GM23248 (cell line): ENCODE measurements around the gene LRRN1. TPM values are rescaled to one million over a fixed set of nuclear protein-coding genes. Genes with fewer than 3 reads are reported as not detected.

Experiments used
- DNase-seq: peaks from one replicate; pipeline ENCODE4 v3.0.0-alpha.2; 2015
- H2AFZ ChIP-seq: fragments of 200-600 bp; sonication (generic); 2 replicates; pipeline ENCODE4 v1.6.1; 2016; ENCODE audit warnings: antibody characterized with exemption
- H3F3A ChIP-seq: fragments of 200-600 bp; sonication (generic); 2 replicates; pipeline ENCODE4 v1.6.1; 2016; ENCODE audit warnings: mild to moderate bottlenecking, antibody characterized with exemption, mixed run types; ENCODE audit not compliant: insufficient read depth
- H3K27ac ChIP-seq: fragments of 200-600 bp; sonication (generic); 2 replicates; pipeline ENCODE4 v1.5.1; 2016; ENCODE audit warnings: mild to moderate bottlenecking
- H3K27me3 ChIP-seq: fragments of 200-600 bp; sonication (generic); replicated peaks from 2 replicates; pipeline ENCODE4 v1.6.1; 2016; ENCODE audit warnings: mild to moderate bottlenecking; ENCODE audit not compliant: insufficient read depth
- H3K36me3 ChIP-seq: fragments of 200-600 bp; sonication (generic); 2 replicates; pipeline ENCODE4 v1.6.1; 2016; ENCODE audit warnings: low read depth, mild to moderate bottlenecking
- H3K4me1 ChIP-seq: fragments of 200-600 bp; sonication (generic); 2 replicates; pipeline ENCODE4 v1.6.1; 2016; ENCODE audit warnings: mild to moderate bottlenecking; ENCODE audit not compliant: insufficient read depth
- H3K4me2 ChIP-seq: fragments of 200-600 bp; sonication (generic); one replicate; pipeline ENCODE4 v1.6.1; 2016; ENCODE audit warnings: mild to moderate bottlenecking; ENCODE audit not compliant: unreplicated experiment
- H3K4me3 ChIP-seq: fragments of 200-600 bp; sonication (generic); 2 replicates; pipeline ENCODE4 v1.5.1; 2016; ENCODE audit warnings: mild to moderate bottlenecking
- H3K79me2 ChIP-seq: fragments of 200-600 bp; sonication (generic); 2 replicates; pipeline ENCODE4 v1.6.1; 2016; ENCODE audit warnings: mild to moderate bottlenecking; ENCODE audit not compliant: insufficient read depth
- H3K9ac ChIP-seq: fragments of 200-600 bp; sonication (generic); 2 replicates; pipeline ENCODE4 v1.6.1; 2016; ENCODE audit warnings: mild to moderate bottlenecking
- H3K9me2 ChIP-seq: fragments of 200-600 bp; sonication (generic); 2 replicates; pipeline ENCODE4 v1.6.1; 2016; ENCODE audit warnings: mixed run types, mild to moderate bottlenecking, moderate library complexity; ENCODE audit not compliant: insufficient read depth
- H3K9me3 ChIP-seq: fragments of 200-600 bp; sonication (generic); one replicate; pipeline ENCODE4 v1.6.1; 2017; ENCODE audit warnings: low read depth
- H4K20me1 ChIP-seq: fragments of 200-600 bp; sonication (generic); 2 replicates; pipeline ENCODE4 v1.6.0; 2016; ENCODE audit not compliant: insufficient read depth
- EZH2 ChIP-seq: fragments of 200-600 bp; sonication (generic); IDR thresholded peaks from 2 replicates; pipeline ENCODE4 v1.6.1; 2018; ENCODE audit warnings: antibody characterized with exemption, mild to moderate bottlenecking; ENCODE audit not compliant: insufficient read depth, poor library complexity, severe bottlenecking
- EZH2phosphoT487 ChIP-seq: fragments of 200-600 bp; sonication (generic); IDR thresholded peaks from 2 replicates; pipeline ENCODE4 v1.6.1; 2018; ENCODE audit warnings: antibody characterized with exemption, moderate library complexity, mild to moderate bottlenecking, low read depth; ENCODE audit not compliant: insufficient read depth
- WGBS, 2 experiments: methylation state at CpG; one replicate each; pipeline ENCODE4 v1.1.6; 2015 to 2017; ENCODE audit warnings: low lambda C conversion rate in 2 of 2, low coverage in 1 of 2; ENCODE audit errors: missing lambda C conversion rate in 2 of 2; 5-methylcytosine and 5-hydroxymethylcytosine counted together
- in situ Hi-C: fragments of 300-500 bp; cut with MboI; formaldehyde crosslinking; loops from 2 replicates; pipeline ENCODE4 v1.15.0; 2020
- polyA plus RNA-seq: library from polyadenylated mRNA; unstranded; fragments of >200 nt; fragmentation: Nextera tagmentation; extraction: Ambion mirVana; gene quantifications from 2 replicates; pipeline ENCODE4 v1.2.1, GENCODE V29; 2016
- total RNA-seq: library from RNA; depleted of rRNA; stranded (reverse); fragments of >200 nt; shearing (Covaris generic); gene quantifications from 2 replicates; pipeline ENCODE4 v1.2.3, GENCODE V29; 2014

LRRN1 gene
- total and polyA plus RNA-seq, 2 experiments from 2014 or later, result not detected

DNA sequence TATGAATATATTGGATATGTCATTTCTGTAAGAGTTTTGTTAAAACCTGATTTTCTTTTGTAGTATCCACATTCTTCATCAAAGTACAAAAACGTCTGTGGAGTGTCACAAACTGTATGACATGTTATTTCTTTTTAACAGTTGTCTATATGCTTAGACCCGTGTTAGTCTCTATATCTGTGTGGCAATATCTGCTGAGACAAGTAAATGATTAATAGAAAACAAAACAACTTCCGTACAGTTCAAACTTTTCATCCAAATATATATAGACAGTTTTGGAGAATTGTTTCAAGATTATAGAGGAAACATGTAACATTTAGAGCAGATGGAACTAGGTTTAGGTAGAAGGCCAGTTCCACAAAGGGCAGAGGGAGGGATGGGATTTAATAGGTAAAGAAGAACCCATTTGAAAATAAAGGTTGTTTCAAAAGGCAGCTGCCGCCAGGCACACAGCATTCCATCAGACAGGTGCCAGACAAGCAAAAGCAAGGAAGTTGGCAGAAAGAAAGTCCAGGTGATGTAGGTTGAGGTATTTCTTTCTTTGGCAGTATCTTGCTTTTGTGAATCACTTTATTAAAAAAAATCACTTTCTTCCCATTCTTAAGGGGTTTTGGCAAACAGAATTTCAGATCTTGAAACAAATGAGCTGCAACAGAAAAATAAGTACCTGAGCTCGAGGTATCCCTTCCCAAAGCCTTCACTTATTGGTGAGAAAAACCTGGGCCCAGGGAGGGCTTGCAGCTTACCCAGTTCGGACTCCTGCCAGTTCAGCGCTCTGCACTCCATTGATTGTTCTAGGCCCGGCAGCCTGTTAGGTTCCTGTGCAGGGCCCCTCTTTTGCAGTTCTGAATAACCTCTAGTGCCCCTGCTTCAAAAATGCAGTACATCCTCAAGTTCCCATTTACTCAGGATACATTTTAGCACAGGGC lies 49.0 kb downstream of the LRRN1 start:
- no peak overlapping the region for H3K4me3 ChIP-seq
- H3K4me2 ChIP-seq, result no peak overlapping the region
- H3K9me3 ChIP-seq, result no peaks in the 10 kb centered on the region
- no peak for DNase-seq
- no peaks in the 10 kb centered on the region for H3K9me2 ChIP-seq
- H2AFZ ChIP-seq, result no peak overlapping the region
- in situ Hi-C loops, result no loop called here
- no peaks in the 10 kb centered on the region for H3K27me3 ChIP-seq
- TF ChIP-seq EZH2phosphoT487, result no peak
- TF ChIP-seq EZH2, result no peak
- H3F3A ChIP-seq, result no peaks in the 10 kb centered on the region
- H3K79me2 ChIP-seq, result no peaks in the 10 kb centered on the region
- no peak overlapping the region for H3K27ac ChIP-seq
- H3K36me3 ChIP-seq, result no peaks in the 10 kb centered on the region
- no peaks in the 10 kb centered on the region for H4K20me1 ChIP-seq
- no peaks in the 10 kb centered on the region for H3K4me1 ChIP-seq
- WGBS, 2 experiments, result 39 to 43% methylated on average over 8 of the region's 8 CpGs
- H3K9ac ChIP-seq, result no peak overlapping the region

DNA sequence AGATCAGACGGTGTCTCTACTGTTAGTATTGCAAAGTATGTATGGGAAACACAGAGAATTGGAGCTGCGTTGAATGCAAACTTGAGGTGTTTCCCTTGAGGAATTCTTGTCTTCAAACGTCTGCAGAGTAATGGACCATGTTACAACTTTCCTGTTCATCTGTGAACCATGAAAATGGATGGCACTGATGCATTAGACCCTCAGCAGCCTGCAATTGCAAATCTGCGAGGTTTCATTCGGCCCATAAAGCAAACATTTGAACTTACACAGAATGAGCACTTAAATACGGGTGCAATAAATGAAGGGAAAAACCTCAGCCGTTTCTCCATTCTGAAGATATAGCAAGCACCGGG lies 49.7 kb downstream of the LRRN1 start:
- no peak for TF ChIP-seq EZH2
- no peak for TF ChIP-seq EZH2phosphoT487
- Histone ChIP-seq H3K79me2 (no peaks in the 10 kb centered on the region), H2AFZ (no peak overlapping the region), H3K9me2 (no peaks in the 10 kb centered on the region), H3K4me1 (no peaks in the 10 kb centered on the region), H3K27ac (no peak overlapping the region), H3K36me3 (no peaks in the 10 kb centered on the region), H3K4me3 (no peak overlapping the region), H4K20me1 (no peaks in the 10 kb centered on the region), H3F3A (no peaks in the 10 kb centered on the region), H3K4me2 (no peak overlapping the region), H3K9ac (no peak overlapping the region), H3K9me3 (no peaks in the 10 kb centered on the region), H3K27me3 (no peaks in the 10 kb centered on the region)
- WGBS, 2 experiments, result 25 to 27% methylated on average over 8 of the region's 8 CpGs
- no peak for DNase-seq
- in situ Hi-C loops, result no loop called here

DNA sequence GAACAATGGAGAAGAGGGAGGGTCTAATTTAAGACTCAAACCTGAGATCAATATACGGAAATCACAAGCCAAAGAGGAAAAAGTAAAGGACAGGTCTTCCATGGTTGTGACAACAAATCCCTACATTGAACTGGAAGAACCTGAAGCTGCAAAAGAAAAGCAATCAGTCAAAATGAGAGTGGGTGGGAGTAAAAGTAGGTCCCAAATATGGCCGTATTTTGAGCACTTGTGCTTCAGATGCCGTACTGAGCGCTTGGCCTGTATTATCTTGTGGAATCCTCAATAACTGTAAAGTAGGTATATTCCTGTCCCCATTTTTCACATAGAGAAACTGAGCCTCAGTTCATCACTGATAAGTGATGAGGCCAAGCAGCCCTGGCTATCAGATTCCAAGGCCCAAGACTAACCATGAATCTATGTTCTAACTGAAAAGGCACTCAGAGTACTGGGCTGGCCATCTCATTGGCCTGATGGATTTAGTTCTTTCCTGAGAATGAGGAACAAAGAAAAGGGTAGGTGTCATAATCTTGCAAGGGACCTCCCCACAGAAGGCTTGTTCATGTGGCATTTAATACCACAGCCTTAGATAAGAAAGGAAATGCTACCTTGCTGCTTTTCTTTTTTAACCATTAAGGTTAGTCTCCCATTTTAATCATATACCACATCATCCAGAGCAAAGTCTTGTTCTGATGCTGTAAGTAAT lies 52.5 kb downstream of the LRRN1 start:
- Histone ChIP-seq H4K20me1 (no peaks in the 10 kb centered on the region), H3K4me2 (no peak overlapping the region), H3K36me3 (no peaks in the 10 kb centered on the region), H3K4me1 (no peaks in the 10 kb centered on the region), H3K27me3 (no peaks in the 10 kb centered on the region), H3F3A (no peaks in the 10 kb centered on the region), H3K4me3 (no peak overlapping the region), H3K9me2 (no peaks in the 10 kb centered on the region), H3K27ac (no peak overlapping the region), H2AFZ (no peak overlapping the region), H3K9ac (no peak overlapping the region), H3K9me3 (no peaks in the 10 kb centered on the region), H3K79me2 (no peaks in the 10 kb centered on the region)
- in situ Hi-C loops, result no loop called here
- 32 to 47% methylated on average over 4 of the region's 4 CpGs for WGBS, 2 experiments
- no peak for TF ChIP-seq EZH2
- TF ChIP-seq EZH2phosphoT487, result no peak
- DNase-seq, result no peak

DNA sequence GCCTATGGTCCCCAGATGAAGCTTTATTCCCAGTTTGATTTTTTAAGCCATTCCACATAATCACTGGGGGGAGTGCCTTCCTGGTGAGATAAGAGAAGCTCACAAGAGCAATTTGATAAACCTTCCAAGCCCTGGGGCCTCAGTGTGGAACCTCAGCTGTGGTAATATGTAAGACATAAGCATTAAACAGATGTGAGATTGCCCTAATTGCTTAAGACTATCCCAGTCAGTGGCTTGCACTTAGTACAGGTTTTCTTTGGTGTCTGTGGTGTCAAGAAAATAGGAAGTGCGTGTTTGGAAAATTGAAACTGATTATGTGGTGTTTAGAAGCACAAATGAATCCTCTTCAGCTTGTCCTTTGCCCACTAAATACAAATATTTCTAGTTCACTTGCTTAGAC lies 54.3 kb downstream of the LRRN1 start:
- Histone ChIP-seq H3K36me3 (no peaks in the 10 kb centered on the region), H3K4me2 (no peak overlapping the region), H3K9ac (no peak overlapping the region), H3K4me3 (no peak overlapping the region), H3K4me1 (no peaks in the 10 kb centered on the region), H3K27me3 (no peaks in the 10 kb centered on the region), H3F3A (no peaks in the 10 kb centered on the region), H3K27ac (no peak overlapping the region), H3K79me2 (no peaks in the 10 kb centered on the region), H2AFZ (no peak overlapping the region), H3K9me2 (no peaks in the 10 kb centered on the region), H3K9me3 (no peaks in the 10 kb centered on the region), H4K20me1 (no peaks in the 10 kb centered on the region)
- 3 to 14% methylated on average over 1 of the region's 1 CpG for WGBS, 2 experiments
- no peak for DNase-seq
- TF ChIP-seq EZH2, result no peak
- no peak for TF ChIP-seq EZH2phosphoT487
- in situ Hi-C loops, result no loop called here
